Neural progenitor cell (in vitro differentiated cells): Measurements from ENCODE around the gene TRAPPC5. TPM values are rescaled to one million over a fixed set of nuclear protein-coding genes. Genes with fewer than 3 reads are reported as not detected.

Experiments
- DNase-seq: peaks from one replicate; pipeline ENCODE4 v3.0.0-alpha.2; 2016; ENCODE audit warnings: low spot score
- H2AFZ ChIP-seq: fragments of 200-600 bp; sonication (generic); replicated peaks from 2 replicates; pipeline ENCODE4 v1.6.1; 2016; ENCODE audit warnings: antibody characterized with exemption
- H3F3A ChIP-seq: fragments of 200-600 bp; sonication (generic); 2 replicates; pipeline ENCODE4 v1.6.1; 2016; ENCODE audit warnings: antibody characterized with exemption, low read depth
- H3K27ac ChIP-seq: fragments of 200-600 bp; sonication (generic); 2 replicates; pipeline ENCODE4 v1.5.1; 2016; ENCODE audit warnings: mild to moderate bottlenecking
- H3K27me3 ChIP-seq: fragments of 200-600 bp; sonication (generic); 2 replicates; pipeline ENCODE4 v1.6.1; 2016; ENCODE audit warnings: mild to moderate bottlenecking, moderate library complexity
- H3K36me3 ChIP-seq: fragments of 200-600 bp; sonication (generic); 2 replicates; pipeline ENCODE4 v1.5.1; 2016
- H3K4me1 ChIP-seq: fragments of 200-600 bp; sonication (generic); 2 replicates; pipeline ENCODE4 v1.6.1; 2016; ENCODE audit warnings: mixed run types
- H3K4me2 ChIP-seq: fragments of 200-600 bp; sonication (generic); 2 replicates; pipeline ENCODE4 v1.6.1; 2016
- H3K4me3 ChIP-seq: fragments of 200-600 bp; sonication (generic); 2 replicates; pipeline ENCODE4 v1.5.1; 2016
- H3K79me2 ChIP-seq: fragments of 200-600 bp; sonication (generic); 2 replicates; pipeline ENCODE4 v1.6.1; 2016; ENCODE audit warnings: low read depth
- H3K9ac ChIP-seq: fragments of 200-600 bp; sonication (generic); 2 replicates; pipeline ENCODE4 v1.6.1; 2016
- H3K9me3 ChIP-seq: fragments of 200-600 bp; sonication (generic); 2 replicates; pipeline ENCODE4 v1.5.1; 2016; ENCODE audit warnings: low read depth
- H4K20me1 ChIP-seq: fragments of 200-600 bp; sonication (generic); 2 replicates; pipeline ENCODE4 v1.6.1; 2016; ENCODE audit warnings: low read depth
- H3K27ac Mint-ChIP-seq: 3 replicates; pipeline ENCODE4 v1.8.0; 2021; ENCODE audit warnings: mixed read lengths
- H3K27me3 Mint-ChIP-seq: 2 replicates; pipeline ENCODE4 v1.8.0; 2022; ENCODE audit warnings: low read depth, mild to moderate bottlenecking, inconsistent platforms, moderate library complexity, mixed read lengths; ENCODE audit not compliant: insufficient read depth
- H3K36me3 Mint-ChIP-seq: 3 replicates; pipeline ENCODE4 v1.8.0; 2021; ENCODE audit warnings: mixed read lengths
- H3K4me1 Mint-ChIP-seq: 3 replicates; pipeline ENCODE4 v1.8.0; 2021; ENCODE audit warnings: mixed read lengths
- H3K4me3 Mint-ChIP-seq: 3 replicates; pipeline ENCODE4 v1.8.0; 2021; ENCODE audit warnings: mild to moderate bottlenecking, moderate library complexity, mixed read lengths
- H3K9me3 Mint-ChIP-seq: 3 replicates; pipeline ENCODE4 v1.8.0; 2020; ENCODE audit warnings: mixed read lengths
- EZH2 ChIP-seq: fragments of 200-600 bp; sonication (generic); IDR thresholded peaks from 2 replicates; pipeline ENCODE4 v1.6.1; 2017; ENCODE audit warnings: antibody characterized with exemption, mild to moderate bottlenecking, moderate library complexity
- EZH2phosphoT487 ChIP-seq: fragments of 200-600 bp; sonication (generic); IDR thresholded peaks from 2 replicates; pipeline ENCODE4 v1.6.1; 2017; ENCODE audit warnings: antibody characterized with exemption
- total RNA-seq: library from RNA; depleted of rRNA; stranded (reverse); fragments of >200 nt; gene quantifications from 2 replicates; pipeline ENCODE4 v1.2.3, GENCODE V29; 2015; ENCODE audit warnings: low replicate concordance
- TF ChIP-seq, protein P1 (sequence below): fragments of 200-600 bp; sonication (generic); IDR thresholded peaks from 2 replicates; pipeline ENCODE4 v1.5.1; 2017; ENCODE audit warnings: antibody characterized with exemption, mild to moderate bottlenecking

Gene TRAPPC5
- total RNA-seq, 1 donor from 2014 or later, result 24.4 TPM

DNA sequence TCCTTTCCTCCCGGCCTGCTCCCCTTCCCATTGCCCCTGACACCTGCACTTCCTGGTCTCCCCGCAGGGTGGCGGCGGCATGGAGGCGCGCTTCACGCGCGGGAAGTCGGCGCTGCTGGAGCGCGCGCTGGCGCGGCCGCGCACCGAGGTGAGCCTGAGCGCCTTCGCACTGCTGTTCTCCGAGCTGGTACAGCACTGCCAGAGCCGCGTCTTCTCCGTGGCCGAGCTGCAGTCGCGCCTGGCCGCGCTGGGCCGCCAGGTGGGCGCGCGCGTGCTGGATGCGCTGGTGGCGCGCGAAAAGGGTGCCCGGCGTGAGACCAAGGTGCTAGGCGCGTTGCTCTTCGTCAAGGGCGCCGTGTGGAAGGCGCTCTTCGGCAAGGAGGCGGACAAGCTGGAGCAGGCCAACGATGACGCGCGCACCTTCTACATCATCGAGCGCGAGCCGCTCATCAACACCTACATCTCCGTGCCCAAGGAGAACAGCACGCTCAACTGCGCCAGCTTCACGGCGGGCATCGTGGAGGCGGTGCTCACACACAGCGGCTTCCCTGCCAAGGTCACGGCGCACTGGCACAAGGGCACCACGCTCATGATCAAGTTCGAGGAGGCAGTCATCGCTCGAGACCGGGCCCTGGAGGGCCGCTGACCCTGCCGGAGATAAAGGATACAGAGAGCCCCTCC is 1.7 kb downstream of the TRAPPC5 start:
- Histone ChIP-seq H3K27ac (no peak overlapping the region), H3K4me1 (no peaks in the 10 kb centered on the region), H3K4me3 (peak overlapping the region; percentile 99), H3K27me3 (peaks cover 29% of the 10 kb centered on the region), H3K79me2 (peaks cover 14% of the 10 kb centered on the region), H2AFZ (no peak overlapping the region), H3K36me3 (no peaks in the 10 kb centered on the region), H3K9ac (no peak overlapping the region), H3F3A (no peaks in the 10 kb centered on the region), H3K9me3 (no peaks in the 10 kb centered on the region), H4K20me1 (peaks cover 17% of the 10 kb centered on the region), H3K4me2 (peak overlapping the region; percentile 99)
- peaks cover 18% of the 10 kb centered on the region for H3K4me1 Mint-ChIP-seq
- peaks cover 7% of the 10 kb centered on the region for H3K36me3 Mint-ChIP-seq
- H3K9me3 Mint-ChIP-seq, result no peaks in the 10 kb centered on the region
- DNase-seq, result no peak
- TF ChIP-seq, protein P1, sequence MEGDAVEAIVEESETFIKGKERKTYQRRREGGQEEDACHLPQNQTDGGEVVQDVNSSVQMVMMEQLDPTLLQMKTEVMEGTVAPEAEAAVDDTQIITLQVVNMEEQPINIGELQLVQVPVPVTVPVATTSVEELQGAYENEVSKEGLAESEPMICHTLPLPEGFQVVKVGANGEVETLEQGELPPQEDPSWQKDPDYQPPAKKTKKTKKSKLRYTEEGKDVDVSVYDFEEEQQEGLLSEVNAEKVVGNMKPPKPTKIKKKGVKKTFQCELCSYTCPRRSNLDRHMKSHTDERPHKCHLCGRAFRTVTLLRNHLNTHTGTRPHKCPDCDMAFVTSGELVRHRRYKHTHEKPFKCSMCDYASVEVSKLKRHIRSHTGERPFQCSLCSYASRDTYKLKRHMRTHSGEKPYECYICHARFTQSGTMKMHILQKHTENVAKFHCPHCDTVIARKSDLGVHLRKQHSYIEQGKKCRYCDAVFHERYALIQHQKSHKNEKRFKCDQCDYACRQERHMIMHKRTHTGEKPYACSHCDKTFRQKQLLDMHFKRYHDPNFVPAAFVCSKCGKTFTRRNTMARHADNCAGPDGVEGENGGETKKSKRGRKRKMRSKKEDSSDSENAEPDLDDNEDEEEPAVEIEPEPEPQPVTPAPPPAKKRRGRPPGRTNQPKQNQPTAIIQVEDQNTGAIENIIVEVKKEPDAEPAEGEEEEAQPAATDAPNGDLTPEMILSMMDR, result no peak
- H3K4me3 Mint-ChIP-seq, result peak overlapping the region; percentile 90
- peaks cover 22% of the 10 kb centered on the region for H3K27me3 Mint-ChIP-seq
- no peak overlapping the region for H3K27ac Mint-ChIP-seq

DNA sequence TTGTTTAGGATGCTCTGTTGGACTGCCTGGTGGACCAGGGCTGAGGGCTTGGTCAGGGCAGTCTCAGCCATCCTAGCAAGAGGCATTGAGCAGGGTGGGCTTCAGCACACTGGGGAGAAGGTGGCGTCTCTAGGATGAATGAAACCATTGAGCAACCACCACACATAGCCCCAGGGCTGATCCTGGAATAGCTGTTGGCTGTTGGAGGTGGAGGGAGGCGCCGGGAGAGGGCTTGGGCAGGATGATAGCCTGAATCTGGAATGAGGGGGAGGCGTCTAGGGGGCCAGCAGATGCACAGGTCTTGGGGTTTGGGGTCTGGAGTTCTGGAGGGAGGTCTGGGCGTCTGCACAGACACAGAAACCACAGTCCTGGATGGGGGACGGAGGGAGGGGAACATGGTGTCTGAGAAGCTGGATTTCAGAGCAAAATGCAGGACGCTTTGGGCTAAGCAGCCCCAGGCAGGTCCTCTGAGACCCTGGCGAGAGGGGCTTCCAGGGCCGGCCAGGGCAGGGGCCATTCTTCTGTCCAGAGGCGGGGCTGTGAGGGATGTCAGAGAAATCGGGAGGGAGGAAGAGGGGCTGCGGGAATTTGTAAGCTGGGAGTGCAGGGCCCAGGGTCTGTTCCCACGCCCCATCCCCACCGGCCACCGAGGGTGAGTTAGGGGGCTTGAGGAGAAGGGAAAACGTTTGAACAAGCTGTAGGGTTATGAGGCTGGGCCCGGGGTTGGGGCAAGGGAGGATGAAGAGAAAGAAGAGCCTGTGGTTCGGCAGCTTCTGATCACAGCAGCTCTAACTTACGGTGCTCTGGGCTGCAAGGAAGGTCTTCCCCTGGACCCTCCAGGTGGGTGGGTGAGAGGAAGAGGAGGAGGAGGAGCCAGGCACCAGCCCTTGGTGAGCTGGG is 5.2 kb downstream of the TRAPPC5 start:
- peaks cover 4% of the 10 kb centered on the region for H3K27me3 Mint-ChIP-seq
- Histone ChIP-seq H3K27ac (no peak overlapping the region), H3K9me3 (no peaks in the 10 kb centered on the region), H3K27me3 (no peaks in the 10 kb centered on the region), H2AFZ (no peak overlapping the region), H3K4me2 (no peak overlapping the region), H3K4me3 (no peak overlapping the region), H3K36me3 (no peaks in the 10 kb centered on the region), H3K9ac (no peak overlapping the region), H3K4me1 (no peaks in the 10 kb centered on the region), H4K20me1 (peaks cover 17% of the 10 kb centered on the region), H3F3A (no peaks in the 10 kb centered on the region), H3K79me2 (peaks cover 13% of the 10 kb centered on the region)
- TF ChIP-seq EZH2 (no peak), EZH2phosphoT487 (no peak)
- TF ChIP-seq, protein P1, result no peak
- H3K4me3 Mint-ChIP-seq, result peak overlapping the region; percentile 63
- peak overlapping the region; percentile 4 for H3K27ac Mint-ChIP-seq
- peaks cover 7% of the 10 kb centered on the region for H3K36me3 Mint-ChIP-seq
- H3K4me1 Mint-ChIP-seq, result peaks cover 9% of the 10 kb centered on the region
- DNase-seq, result no peak
- H3K9me3 Mint-ChIP-seq, result no peaks in the 10 kb centered on the region

DNA sequence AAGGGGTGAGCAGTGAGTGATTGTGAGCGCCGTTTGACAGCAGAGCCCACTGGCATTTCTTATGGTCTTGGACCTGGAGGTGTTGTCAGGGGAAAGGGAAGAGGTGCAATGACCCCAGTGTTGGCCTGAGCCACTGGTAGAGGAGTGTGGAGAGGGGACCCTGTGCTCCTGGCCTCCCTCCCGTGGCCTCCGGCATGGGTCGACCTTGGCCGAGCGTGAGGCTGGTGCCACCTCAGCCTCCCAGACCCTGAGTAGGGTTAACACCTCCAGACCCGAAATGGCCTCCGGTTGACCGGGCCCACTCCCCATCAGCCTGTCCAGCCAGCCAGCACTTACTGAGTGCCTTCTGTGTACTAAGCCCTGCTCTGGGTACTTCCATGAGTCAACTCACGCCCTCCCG is 6.5 kb downstream of the TRAPPC5 start:
- H3K27me3 Mint-ChIP-seq, result peaks cover 4% of the 10 kb centered on the region
- H2AFZ ChIP-seq, result no peak overlapping the region
- H3F3A ChIP-seq, result no peaks in the 10 kb centered on the region
- no peaks in the 10 kb centered on the region for H3K9me3 Mint-ChIP-seq
- no peak overlapping the region for H3K27ac ChIP-seq
- no peak overlapping the region for H3K4me2 ChIP-seq
- no peak overlapping the region for H3K4me3 ChIP-seq
- H3K9ac ChIP-seq, result no peak overlapping the region
- no peaks in the 10 kb centered on the region for H3K27me3 ChIP-seq
- no peak overlapping the region for H3K27ac Mint-ChIP-seq
- H4K20me1 ChIP-seq, result peaks cover 13% of the 10 kb centered on the region
- no peak for DNase-seq
- no peak for TF ChIP-seq EZH2
- TF ChIP-seq EZH2phosphoT487, result no peak
- TF ChIP-seq, protein P1, result no peak
- no peaks in the 10 kb centered on the region for H3K36me3 ChIP-seq
- H3K36me3 Mint-ChIP-seq, result peaks cover 7% of the 10 kb centered on the region
- no peak overlapping the region for H3K4me3 Mint-ChIP-seq
- no peaks in the 10 kb centered on the region for H3K9me3 ChIP-seq
- H3K4me1 Mint-ChIP-seq, result peaks cover 5% of the 10 kb centered on the region
- no peaks in the 10 kb centered on the region for H3K4me1 ChIP-seq
- H3K79me2 ChIP-seq, result no peaks in the 10 kb centered on the region
